ENCODE data around the gene ALDH4A1. TPM values are rescaled to one million over a fixed set of nuclear protein-coding genes. Genes with fewer than 3 reads are reported as not detected.

The ALDH4A1 gene
- total and polyA plus RNA-seq, 10 of the 15 experiments (the other 5 are each of a cell fraction or from before 2014, with no cell fraction given): 0.06 to 25.5 (median 13.0) TPM

DNA sequence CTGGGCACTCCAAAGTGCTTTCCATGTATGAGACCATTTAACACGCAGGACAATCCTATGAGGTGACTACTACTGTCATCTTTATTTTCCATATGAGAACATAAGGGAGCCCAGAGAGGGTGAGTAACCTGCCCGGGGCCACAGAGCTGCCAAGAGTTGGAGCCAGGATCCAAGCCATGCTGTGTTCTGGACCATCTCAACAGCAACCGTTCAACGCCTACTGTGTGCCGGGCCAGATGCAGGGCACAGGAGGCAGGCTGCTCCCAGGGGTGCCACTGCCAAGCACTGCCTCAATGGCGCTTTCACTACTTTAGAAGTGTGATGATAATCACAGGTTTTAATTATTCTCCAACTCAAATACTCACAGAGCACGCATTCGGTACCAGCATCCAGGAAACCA, 3.8 kb downstream of the ALDH4A1 start:
- Histone ChIP-seq H3K36me3 (ENCODE audit: control insufficient read depth in 2 of 2, insufficient read depth in 2 of 2, low read length in 1 of 2) (no peaks in the 10 kb centered on the region; a peak in 1 of 4 replicates), H3K4me1 (ENCODE audit: control insufficient read depth, insufficient read depth, low read length) (peaks cover 8% of the 10 kb centered on the region; the same call in 1 of the 2 replicates), H3K4me3 (no peak overlapping the region), H4K20me1 (ENCODE audit: control insufficient read depth, insufficient read depth) (no peaks in the 10 kb centered on the region), H3K27me3 (replicated peaks in 1 of 2; ENCODE audit: control insufficient read depth in 2 of 2, insufficient read depth in 2 of 2, low read length in 1 of 2) (no peaks in the 10 kb centered on the region), H3K27ac (ENCODE audit: control insufficient read depth, insufficient read depth) (no peak overlapping the region), H3K9me3 (replicated peaks; ENCODE audit: control insufficient read depth, insufficient read depth, low read length) (no peaks in the 10 kb centered on the region), H3K9ac (ENCODE audit: control insufficient read depth, insufficient read depth, low read length) (no peak overlapping the region), H3K79me2 (ENCODE audit: control insufficient read depth, insufficient read depth, low read length) (peaks cover 4% of the 10 kb centered on the region), H3K4me2 (ENCODE audit: control insufficient read depth, insufficient read depth) (no peak overlapping the region), H2AFZ (ENCODE audit: control insufficient read depth, low read depth, low read length) (no peak overlapping the region)
- TF ChIP-seq RCOR1 (conservative IDR thresholded peaks at IDR 0.05; ENCODE audit: low read depth, low read length) (no peak), EED (IDR thresholded peaks at IDR 0.05; ENCODE audit: low read depth) (no peak), ZZZ3 (IDR thresholded peaks at IDR 0.05; ENCODE audit: control insufficient read depth, insufficient read length, low read depth) (no peak), BCL3 (IDR thresholded peaks at IDR 0.05; ENCODE audit: borderline replicate concordance, insufficient read depth, low read depth, low read length, poor library complexity, severe bottlenecking) (no peak), CREB1 (IDR thresholded peaks at IDR 0.05; ENCODE audit: low read depth) (no peak), ZNF217 (IDR thresholded peaks at IDR 0.05) (no peak), NR2C2 (IDR thresholded peaks at IDR 0.05; ENCODE audit: borderline replicate concordance, control insufficient read depth, insufficient read length, low read depth) (no peak)
- TF ChIP-seq, protein P1, sequence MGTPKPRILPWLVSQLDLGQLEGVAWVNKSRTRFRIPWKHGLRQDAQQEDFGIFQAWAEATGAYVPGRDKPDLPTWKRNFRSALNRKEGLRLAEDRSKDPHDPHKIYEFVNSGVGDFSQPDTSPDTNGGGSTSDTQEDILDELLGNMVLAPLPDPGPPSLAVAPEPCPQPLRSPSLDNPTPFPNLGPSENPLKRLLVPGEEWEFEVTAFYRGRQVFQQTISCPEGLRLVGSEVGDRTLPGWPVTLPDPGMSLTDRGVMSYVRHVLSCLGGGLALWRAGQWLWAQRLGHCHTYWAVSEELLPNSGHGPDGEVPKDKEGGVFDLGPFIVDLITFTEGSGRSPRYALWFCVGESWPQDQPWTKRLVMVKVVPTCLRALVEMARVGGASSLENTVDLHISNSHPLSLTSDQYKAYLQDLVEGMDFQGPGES (IDR thresholded peaks at IDR 0.05): no peak
- CTCF ChIA-PET: interaction anchor here (1.9 kb wide), 1 partner anchor 14 kb away, joined by 7 read pairs; no protein-coding TSS in a partner anchor
- RAD21 ChIA-PET (ENCODE audit: unreplicated experiment): no interaction called here
- intact Hi-C loops (cut with micrococcal nuclease; ENCODE audit: unreplicated experiment): no loop called here
- FAIRE-seq (no peak), ATAC-seq (no peak), DNase-seq (ENCODE audit: low read depth, low spot score) (no peak)
- BruUV-seq (replicated peaks): no TSS peak
- SMC1A ChIA-PET (ENCODE audit: uncharacterized antibody, unreplicated experiment): no interaction called here
- POLR2A ChIA-PET: no interaction called here
- whole genome bisulfite sequencing (ENCODE audit: insufficient coverage, insufficient replicate concordance, low lambda C conversion rate, missing lambda C conversion rate): 88% methylated on average over 8 of the region's 8 CpGs
- in situ Hi-C loops (cut with MboI): no loop called here
